Activated T-cell treated with anti-CD3 and anti-CD28 coated beads, Interleukin-2, amount 50 U/mL, for 72 hours (primary cell): Measurements from ENCODE around the gene PLEKHA4. TPM values are rescaled to one million over a fixed set of nuclear protein-coding genes. Genes with fewer than 3 reads are reported as not detected.
A peak's percentile ranks its signal among the peaks of the same experiment; 100 is the strongest.

Experiments used
- ATAC-seq, 2 donors: fragments of 150-1000 bp; cut with Tn5 transposase; replicated peaks in 1 of 2; 2 replicates each; pipeline ENCODE4 v1.10.0; 2021; ENCODE audit warnings: moderate library complexity in 2 of 2, mild to moderate bottlenecking in 1 of 2
- DNase-seq, 2 donors: peaks; one replicate each; pipeline ENCODE4 v3.0.0; 2021 to 2022; ENCODE audit warnings: mixed read lengths in 1 of 2
- H3K27ac Mint-ChIP-seq: one replicate; pipeline ENCODE4 v1.8.0; 2022; ENCODE audit warnings: mild to moderate bottlenecking, moderate library complexity, mixed read lengths
- H3K27me3 Mint-ChIP-seq: one replicate; pipeline ENCODE4 v1.8.0; 2022; ENCODE audit warnings: low read depth, mixed read lengths
- H3K36me3 Mint-ChIP-seq, 2 donors: one replicate each; pipeline ENCODE4 v1.8.0; 2022; ENCODE audit warnings: mixed read lengths in 2 of 2, mild to moderate bottlenecking in 1 of 2; ENCODE audit not compliant: insufficient read depth in 2 of 2
- H3K4me1 Mint-ChIP-seq: one replicate; pipeline ENCODE4 v1.8.0; 2022; ENCODE audit warnings: low read depth, mixed read lengths
- H3K4me3 Mint-ChIP-seq, 2 donors: one replicate each; pipeline ENCODE4 v1.8.0; 2022; ENCODE audit warnings: mild to moderate bottlenecking in 2 of 2, mixed read lengths in 2 of 2, moderate library complexity in 2 of 2
- H3K9me3 Mint-ChIP-seq, 2 donors: one replicate each; pipeline ENCODE4 v1.8.0; 2022; ENCODE audit warnings: mixed read lengths in 2 of 2
- total RNA-seq, 2 donors: library from RNA; stranded (reverse); gene quantifications; one replicate each; pipeline ENCODE4 v1.2.3, GENCODE V29; 2022

PLEKHA4 gene
- total RNA-seq, 2 donors from 2014 or later = 16.2 to 24.5 TPM

DNA sequence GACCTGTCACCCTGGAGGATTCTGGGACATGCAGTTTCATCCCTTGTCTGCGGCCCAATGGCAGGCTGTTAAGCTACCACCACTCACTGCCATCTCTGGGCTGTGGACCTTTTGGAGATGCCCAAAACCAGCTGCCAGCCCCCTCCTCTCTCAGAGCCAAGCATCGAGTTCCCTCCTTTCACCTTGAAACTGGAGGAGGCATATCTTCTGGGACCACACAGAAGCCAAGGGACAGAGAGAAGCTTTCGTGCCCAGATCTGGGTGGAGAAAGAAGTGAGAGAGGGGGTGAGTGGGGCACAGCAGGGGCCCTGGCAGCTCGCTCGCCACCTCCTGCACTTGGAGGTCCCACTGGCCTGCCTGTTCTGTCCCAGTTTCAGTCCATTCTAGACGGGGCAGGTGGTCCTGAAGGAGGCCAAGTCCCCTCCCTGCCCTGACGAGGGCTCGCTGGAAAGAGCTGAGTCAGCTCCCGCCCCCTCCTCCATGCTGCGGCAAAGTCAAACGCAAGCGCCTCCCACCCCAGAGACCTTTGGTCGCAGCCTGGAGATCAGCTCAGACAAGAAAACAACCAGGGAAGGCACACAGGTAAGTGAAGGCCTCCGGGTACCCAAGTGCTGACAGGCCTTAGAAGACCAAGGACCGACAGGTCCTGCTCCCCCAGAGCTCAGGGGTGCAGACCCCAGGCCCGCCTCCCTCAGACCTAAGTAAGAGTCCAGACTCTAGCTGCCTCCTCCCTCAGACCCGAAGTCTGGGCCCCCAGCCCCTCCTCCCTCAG lies 61.4 kb downstream of the PLEKHA4 start:
- DNase-seq = peak in 1 of 2 donors; percentile 44
- H3K36me3 Mint-ChIP-seq = peaks cover 0 to 1% of the 10 kb centered on the region in 2 donors
- no peaks in the 10 kb centered on the region for H3K9me3 Mint-ChIP-seq
- peak; percentile 26 to 33 for ATAC-seq
- H3K4me3 Mint-ChIP-seq = no peak overlapping the region
- H3K4me1 Mint-ChIP-seq = peaks cover 27% of the 10 kb centered on the region
- no peak overlapping the region for H3K27ac Mint-ChIP-seq
- H3K27me3 Mint-ChIP-seq = no peaks in the 10 kb centered on the region

DNA sequence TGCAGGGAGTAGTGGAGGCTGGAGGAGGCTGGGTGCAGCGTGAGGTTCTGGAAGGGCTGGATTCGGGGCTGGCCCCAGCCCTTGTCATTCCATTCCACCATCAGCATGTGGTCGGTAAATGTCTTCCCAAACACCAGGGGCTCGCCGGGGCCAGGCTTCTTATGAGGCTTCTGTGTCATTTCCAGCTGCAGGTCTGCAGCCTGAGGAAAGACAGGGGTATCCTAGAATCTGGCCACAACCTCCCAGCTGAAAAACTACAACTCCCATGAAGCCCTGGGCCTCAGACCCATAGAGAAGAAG lies 61.9 kb downstream of the PLEKHA4 start:
- ATAC-seq (no peak), DNase-seq (peak in 1 of 2 donors; percentile 47)
- H3K4me3 Mint-ChIP-seq = no peak overlapping the region
- peaks cover 26% of the 10 kb centered on the region for H3K4me1 Mint-ChIP-seq
- H3K9me3 Mint-ChIP-seq = no peaks in the 10 kb centered on the region
- no peak overlapping the region for H3K27ac Mint-ChIP-seq
- H3K36me3 Mint-ChIP-seq = peaks cover 0 to 1% of the 10 kb centered on the region in 2 donors
- no peaks in the 10 kb centered on the region for H3K27me3 Mint-ChIP-seq

GRCh38 chr19:48805452-48805851 lies 63.0 kb downstream of the PLEKHA4 start:
- no peak overlapping the region for H3K4me3 Mint-ChIP-seq
- no peak overlapping the region for H3K27ac Mint-ChIP-seq
- H3K27me3 Mint-ChIP-seq = no peaks in the 10 kb centered on the region
- H3K4me1 Mint-ChIP-seq = peaks cover 26% of the 10 kb centered on the region
- ATAC-seq = no peak
- no peaks in the 10 kb centered on the region for H3K9me3 Mint-ChIP-seq
- H3K36me3 Mint-ChIP-seq = peaks cover 0 to under 1% of the 10 kb centered on the region in 2 donors
- DNase-seq = no peak

GRCh38 chr19:48804496-48804895 lies 63.9 kb downstream of the PLEKHA4 start:
- Mint-ChIP-seq H3K27me3 (no peaks in the 10 kb centered on the region), H3K4me1 (peaks cover 17% of the 10 kb centered on the region), H3K4me3 (no peak overlapping the region), H3K36me3 (peaks cover 0 to 2% of the 10 kb centered on the region in 2 donors), H3K27ac (no peak overlapping the region), H3K9me3 (no peaks in the 10 kb centered on the region)
- DNase-seq (no peak), ATAC-seq (no peak)

DNA sequence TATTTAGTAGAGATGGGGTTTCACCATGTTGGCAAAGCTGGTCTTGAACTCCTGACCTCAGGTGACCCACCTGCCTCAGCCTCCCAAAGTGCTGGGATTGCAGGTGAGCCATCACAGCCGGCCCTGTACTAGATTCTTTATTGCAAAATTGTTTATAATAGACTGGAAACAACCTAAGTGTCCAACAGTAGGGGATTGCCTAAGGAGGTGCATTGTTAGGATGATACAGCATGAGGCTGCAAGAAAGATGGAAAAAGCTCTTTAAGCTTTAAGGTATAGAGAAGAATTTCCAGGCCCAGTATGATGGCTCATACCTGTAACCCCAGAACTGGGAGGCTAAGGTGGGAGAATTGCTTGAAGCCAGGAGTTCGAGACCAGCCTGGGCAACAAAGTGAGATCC lies 65.8 kb downstream of the PLEKHA4 start:
- DNase-seq = no peak
- no peaks in the 10 kb centered on the region for H3K9me3 Mint-ChIP-seq
- no peak overlapping the region for H3K27ac Mint-ChIP-seq
- ATAC-seq = no peak
- H3K36me3 Mint-ChIP-seq = peaks cover 0 to 2% of the 10 kb centered on the region in 2 donors
- no peak overlapping the region for H3K4me3 Mint-ChIP-seq
- no peaks in the 10 kb centered on the region for H3K27me3 Mint-ChIP-seq
- H3K4me1 Mint-ChIP-seq = no peaks in the 10 kb centered on the region

DNA sequence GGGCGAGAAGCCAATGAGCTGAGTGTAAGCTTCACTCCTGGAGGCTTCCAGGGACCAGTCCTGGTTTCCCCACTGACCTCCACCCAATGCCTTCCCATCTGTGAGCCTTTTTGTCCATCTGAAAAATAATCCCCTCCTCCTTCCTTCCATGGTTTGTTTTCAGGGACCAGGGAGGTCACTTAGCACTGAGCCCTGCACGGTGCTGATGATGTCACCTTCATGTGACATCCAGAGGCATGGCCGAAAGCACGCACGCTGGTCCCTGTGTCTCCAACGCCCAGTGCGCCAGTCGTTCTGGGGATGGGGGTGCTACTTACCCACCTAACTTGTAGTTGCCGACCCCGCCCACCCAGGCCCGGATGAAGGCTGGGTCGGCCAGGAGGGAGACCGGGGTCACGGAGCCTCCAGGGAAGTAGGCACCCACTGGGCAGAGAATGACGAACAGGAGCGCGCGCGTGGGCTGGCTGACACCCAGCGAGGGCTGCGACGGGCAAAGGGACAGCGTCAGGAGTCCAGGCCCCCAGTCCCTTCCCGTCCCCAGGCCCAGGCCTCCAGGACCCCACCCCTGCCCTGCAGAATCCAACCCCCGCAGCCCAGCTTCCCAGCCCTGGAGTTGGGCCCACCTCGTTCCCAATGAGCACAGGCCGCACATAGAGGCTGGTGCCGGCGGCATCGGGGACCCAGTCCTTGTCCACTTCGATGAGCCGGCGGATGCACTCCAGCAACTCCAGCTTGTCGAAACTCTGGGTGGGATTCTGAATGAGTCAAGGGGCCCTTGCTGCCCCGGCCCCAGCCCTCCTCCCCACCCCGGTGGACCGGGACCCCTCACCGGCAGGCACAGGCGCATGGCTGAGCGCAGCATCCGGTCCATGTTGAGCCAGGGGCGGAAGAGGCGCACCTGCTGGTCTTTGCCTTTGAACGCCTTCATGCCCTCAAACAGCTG lies 68.8 kb downstream of the PLEKHA4 start:
- peaks cover 9% of the 10 kb centered on the region for H3K4me1 Mint-ChIP-seq
- H3K9me3 Mint-ChIP-seq = no peaks in the 10 kb centered on the region
- ATAC-seq = no peak
- H3K36me3 Mint-ChIP-seq = peaks cover 0 to 2% of the 10 kb centered on the region in 2 donors
- H3K4me3 Mint-ChIP-seq = no peak overlapping the region
- no peaks in the 10 kb centered on the region for H3K27me3 Mint-ChIP-seq
- H3K27ac Mint-ChIP-seq = no peak overlapping the region
- DNase-seq = no peak

DNA sequence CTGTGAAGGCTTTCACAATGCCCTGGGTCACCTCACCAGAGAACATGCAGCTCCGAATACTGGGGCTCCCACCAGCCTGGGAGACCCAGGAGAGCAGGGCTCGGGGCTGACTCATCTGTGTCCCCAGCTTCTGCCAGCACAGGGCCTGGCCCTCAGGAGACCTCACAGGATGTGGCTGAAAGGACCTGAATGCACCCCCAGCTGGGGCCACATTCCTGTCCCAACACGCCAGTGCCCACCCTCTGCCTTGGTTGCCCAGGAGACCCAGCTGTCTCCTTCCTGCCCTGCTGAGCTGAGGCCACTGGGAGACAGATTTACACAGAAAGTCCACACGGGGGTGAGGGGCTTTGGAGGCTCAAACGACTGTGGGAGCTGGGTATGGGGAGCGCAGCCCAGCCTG lies 69.5 kb downstream of the PLEKHA4 start:
- Mint-ChIP-seq H3K27ac (no peak overlapping the region), H3K4me1 (peaks cover 12% of the 10 kb centered on the region), H3K36me3 (peaks cover 0 to 2% of the 10 kb centered on the region in 2 donors), H3K27me3 (no peaks in the 10 kb centered on the region), H3K4me3 (no peak overlapping the region), H3K9me3 (no peaks in the 10 kb centered on the region)
- no peak for ATAC-seq
- no peak for DNase-seq

DNA sequence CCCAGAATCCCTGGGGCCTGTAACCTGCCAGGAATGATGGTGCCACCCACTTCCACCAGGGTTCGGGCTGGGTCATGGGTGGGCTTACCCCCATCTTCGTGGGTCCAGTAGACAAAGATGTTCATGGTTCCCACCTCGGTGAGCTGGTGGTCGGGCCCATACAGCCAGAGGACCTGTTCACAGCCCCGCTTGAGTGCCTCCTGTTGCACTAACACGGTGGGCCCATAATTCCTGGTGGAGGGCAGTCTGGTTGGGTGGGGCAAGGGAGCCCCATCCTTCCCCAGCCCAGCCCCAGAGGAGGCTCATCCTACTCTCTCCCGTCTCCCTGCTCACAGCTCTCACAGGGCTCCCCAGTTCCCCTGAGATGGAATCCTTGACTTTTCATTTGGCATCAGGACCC lies 71.3 kb downstream of the PLEKHA4 start:
- Mint-ChIP-seq H3K4me3 (no peak overlapping the region), H3K36me3 (peaks cover 0 to 2% of the 10 kb centered on the region in 2 donors)
- no peak for ATAC-seq

GRCh38 chr19:48796298-48797083 lies 71.9 kb downstream of the PLEKHA4 start:
- Mint-ChIP-seq H3K9me3 (no peaks in the 10 kb centered on the region), H3K4me3 (no peak overlapping the region), H3K36me3 (peaks cover 0 to 2% of the 10 kb centered on the region in 2 donors), H3K27me3 (no peaks in the 10 kb centered on the region), H3K4me1 (peaks cover 12% of the 10 kb centered on the region), H3K27ac (no peak overlapping the region)
- ATAC-seq (no peak), DNase-seq (no peak)

More for the DNA sequence above, 71.3 kb downstream of the PLEKHA4 start:
- Mint-ChIP-seq H3K27ac (peak overlapping the region; percentile 14), H3K9me3 (no peaks in the 10 kb centered on the region), H3K27me3 (no peaks in the 10 kb centered on the region), H3K4me1 (peaks cover 12% of the 10 kb centered on the region)
- DNase-seq = no peak

DNA sequence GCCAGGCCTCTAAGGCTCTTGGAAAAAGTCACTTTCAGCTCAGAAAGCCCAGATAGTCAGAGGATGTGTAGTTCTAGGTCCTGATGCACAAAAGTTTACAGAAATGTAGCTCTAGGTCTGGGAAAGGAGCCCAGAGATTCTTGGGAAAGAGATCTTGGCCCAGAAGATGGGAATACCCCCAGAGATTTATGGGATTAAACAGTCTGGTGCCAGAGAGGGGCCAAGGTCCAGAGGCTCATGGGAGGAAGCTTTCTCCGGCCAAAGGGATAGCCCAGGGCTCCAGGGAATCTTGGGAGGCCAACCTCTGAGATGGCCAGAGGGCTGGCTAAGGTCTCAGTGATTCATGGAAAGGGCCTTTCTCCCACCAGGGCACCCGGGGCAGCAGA lies 72.7 kb downstream of the PLEKHA4 start:
- Mint-ChIP-seq H3K4me1 (peaks cover 12% of the 10 kb centered on the region), H3K27ac (peak overlapping the region; percentile 75), H3K4me3 (peak overlapping the region; percentile 89 to 91), H3K27me3 (no peaks in the 10 kb centered on the region), H3K36me3 (peaks cover 0 to 2% of the 10 kb centered on the region in 2 donors), H3K9me3 (no peaks in the 10 kb centered on the region)
- DNase-seq (no peak), ATAC-seq (no peak)

DNA sequence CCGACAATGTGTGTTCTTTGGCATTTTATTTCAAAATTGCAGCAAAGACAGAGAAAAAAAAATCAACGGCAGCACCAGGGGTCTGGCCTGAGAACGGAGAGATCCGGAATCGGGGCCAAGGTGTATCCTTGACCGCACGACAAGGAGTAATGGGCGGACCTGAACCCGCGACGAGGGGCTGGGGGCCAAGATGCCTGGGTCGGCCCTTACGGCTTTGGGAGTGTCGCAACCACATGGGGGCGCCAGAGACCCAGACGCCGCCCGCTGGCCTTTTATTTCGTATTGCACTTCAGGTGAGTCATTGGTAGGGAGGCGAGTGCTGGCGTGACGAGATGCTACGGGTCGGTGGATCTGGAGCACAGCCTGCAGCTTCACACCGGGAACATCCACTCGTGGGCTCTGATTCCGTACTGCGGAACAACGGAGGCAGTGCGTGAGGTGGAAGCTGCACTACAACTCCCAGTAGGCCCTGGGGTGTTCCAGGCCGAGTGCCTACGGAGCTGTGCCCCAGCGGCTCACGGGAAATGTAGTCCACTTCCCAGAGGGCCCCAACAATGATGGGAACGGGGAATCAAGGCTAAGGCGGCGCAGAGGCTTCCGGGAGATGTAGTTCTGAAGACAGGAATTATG lies 73.2 kb downstream of the PLEKHA4 start:
- ATAC-seq (peak; percentile 97 to 98), DNase-seq (peak; percentile 85 to 86)
- H3K36me3 Mint-ChIP-seq = peaks cover 0 to 1% of the 10 kb centered on the region in 2 donors
- H3K27me3 Mint-ChIP-seq = no peaks in the 10 kb centered on the region
- peaks cover 12% of the 10 kb centered on the region for H3K4me1 Mint-ChIP-seq
- H3K4me3 Mint-ChIP-seq = peak overlapping the region; percentile 89 to 91
- H3K27ac Mint-ChIP-seq = peak overlapping the region; percentile 75
- H3K9me3 Mint-ChIP-seq = no peaks in the 10 kb centered on the region

GRCh38 chr19:48794291-48794690 lies 74.1 kb downstream of the PLEKHA4 start:
- Mint-ChIP-seq H3K4me1 (peaks cover 12% of the 10 kb centered on the region), H3K9me3 (no peaks in the 10 kb centered on the region), H3K4me3 (peak overlapping the region; percentile 89 to 91), H3K27me3 (no peaks in the 10 kb centered on the region), H3K36me3 (no peaks in the 10 kb centered on the region), H3K27ac (peak overlapping the region; percentile 75)
- ATAC-seq (no peak), DNase-seq (no peak)
